CD4-positive, alpha-beta T cell treated with Interleukin-1 beta for 1 hour (primary cell): ENCODE data around the gene ESR2.
"Not testable (repeated sequence)": the region's sequence is repeated elsewhere in the genome, so short reads cannot be mapped to it uniquely, and the experiment has no call there.

ENCODE experiments used
- DNase-seq, 2 donors: peaks; one replicate each; pipeline ENCODE4 v3.0.0-alpha.2; 2020 to 2022

ESR2 gene

GRCh38 chr14:64074961-64075612, 219.1 kb downstream of the ESR2 start:
- DNase-seq: no peak

GRCh38 chr14:64069634-64070359, 224.4 kb downstream of the ESR2 start:
- no peak for DNase-seq

GRCh38 chr14:64064447-64064846, 229.7 kb downstream of the ESR2 start:
- DNase-seq: no peak

- DNase-seq: no peak
Measured at GRCh38 chr14:64062381-64063115, 231.6 kb downstream of the ESR2 start.

GRCh38 chr14:64061706-64062105, 232.5 kb downstream of the ESR2 start:
- DNase-seq: no peak

GRCh38 chr14:64061115-64061514, 233.1 kb downstream of the ESR2 start:
- no peak for DNase-seq

GRCh38 chr14:64060648-64061096, 233.5 kb downstream of the ESR2 start:
- DNase-seq: no peak

- DNase-seq: no peak
Measured at GRCh38 chr14:64060199-64060545, 234.0 kb downstream of the ESR2 start.

GRCh38 chr14:64059454-64060198, 234.5 kb downstream of the ESR2 start:
- no peak for DNase-seq

GRCh38 chr14:64053694-64054669, 240.2 kb downstream of the ESR2 start:
- no peak for DNase-seq

GRCh38 chr14:64049616-64050381, 244.4 kb downstream of the ESR2 start:
- DNase-seq: no peak

GRCh38 chr14:64045091-64045490, 249.1 kb downstream of the ESR2 start:
- DNase-seq: no peak

- DNase-seq: not testable (repeated sequence)
Measured at GRCh38 chr14:64043296-64043695, 250.9 kb downstream of the ESR2 start.

- no peak for DNase-seq
Measured at GRCh38 chr14:64040044-64040443, 254.1 kb downstream of the ESR2 start.

GRCh38 chr14:64038841-64039542, 255.2 kb downstream of the ESR2 start:
- DNase-seq: no peak

- DNase-seq: not testable (repeated sequence)
Measured at GRCh38 chr14:64037869-64038745, 256.1 kb downstream of the ESR2 start.

- no peak for DNase-seq
Measured at GRCh38 chr14:64035143-64035542, 259.0 kb downstream of the ESR2 start.
